C4-2B (cell line): ENCODE data around the gene RHCE.

Source experiments
- H3K27ac ChIP-seq: fragments of 450-650 bp; 2 replicates; pipeline ENCODE4 v1.5.1; 2017
- CTCF ChIP-seq: fragments of 450-650 bp; conservative IDR thresholded peaks from 2 replicates; pipeline ENCODE4 v1.5.1; 2017; ENCODE audit warnings: mild to moderate bottlenecking
- ZFX ChIP-seq: fragments of 450-650 bp; IDR thresholded peaks from 2 replicates; pipeline ENCODE4 v1.6.1; 2017

RHCE gene

GRCh38 chr1:25443030-25443699, 22.5 kb upstream of the RHCE start:
- TF ChIP-seq CTCF (no peak), ZFX (no peak)
- H3K27ac ChIP-seq: no peak overlapping the region

DNA sequence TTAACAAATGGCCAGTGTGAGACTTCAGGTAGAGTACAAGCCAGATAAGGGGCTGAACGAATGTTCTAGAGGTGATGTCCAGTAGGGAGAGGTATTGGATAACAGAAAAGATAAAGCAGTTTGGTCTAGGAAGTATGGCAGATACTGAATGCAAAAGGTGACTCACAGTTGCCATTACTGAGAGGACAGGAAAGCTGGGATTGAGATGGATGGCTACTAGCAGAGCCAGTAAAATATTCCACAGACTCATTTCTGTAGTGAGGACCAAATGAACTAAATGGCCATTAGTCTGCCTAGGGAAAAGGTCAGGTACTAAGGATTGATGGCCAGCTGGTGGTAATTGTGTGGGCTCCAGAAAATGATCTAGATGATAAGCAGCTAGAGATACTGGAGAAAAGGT, 21.6 kb upstream of the RHCE start:
- H3K27ac ChIP-seq: no peak overlapping the region
- TF ChIP-seq ZFX (no peak), CTCF (no peak)

GRCh38 chr1:25439287-25439686, 18.7 kb upstream of the RHCE start:
- no peak overlapping the region for H3K27ac ChIP-seq
- TF ChIP-seq ZFX (no peak), CTCF (no peak)

DNA sequence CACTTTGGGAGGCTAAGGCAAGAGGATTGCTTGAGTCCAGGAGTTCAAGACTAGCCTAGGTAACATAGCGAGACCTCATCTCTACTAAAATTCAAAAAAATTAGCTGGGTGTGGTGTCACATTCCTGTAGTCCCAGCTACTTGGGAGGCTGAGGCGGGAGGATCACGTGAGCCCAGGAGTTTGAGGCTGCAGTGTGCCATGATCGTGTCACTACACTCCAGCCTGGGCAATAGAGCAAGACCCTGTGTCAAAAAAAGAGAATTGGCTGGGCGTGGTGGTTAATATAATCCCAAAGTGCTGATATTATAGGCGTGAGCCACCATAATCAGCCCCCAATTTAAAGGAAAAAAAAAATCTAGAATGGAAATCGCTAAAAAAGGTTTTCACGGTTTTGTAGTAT, 17.0 kb upstream of the RHCE start:
- no peak overlapping the region for H3K27ac ChIP-seq

GRCh38 chr1:25435397-25436108, 14.9 kb upstream of the RHCE start:
- no peak overlapping the region for H3K27ac ChIP-seq
- TF ChIP-seq CTCF (no peak), ZFX (no peak)

More for the DNA sequence above, 17.0 kb upstream of the RHCE start:
- no peak for TF ChIP-seq CTCF
- no peak for TF ChIP-seq ZFX

GRCh38 chr1:25433389-25434186, 13.0 kb upstream of the RHCE start:
- no peak overlapping the region for H3K27ac ChIP-seq
- no peak for TF ChIP-seq ZFX
- TF ChIP-seq CTCF: no peak
